ENCODE data around the gene CHRNG.

Gene CHRNG

DNA sequence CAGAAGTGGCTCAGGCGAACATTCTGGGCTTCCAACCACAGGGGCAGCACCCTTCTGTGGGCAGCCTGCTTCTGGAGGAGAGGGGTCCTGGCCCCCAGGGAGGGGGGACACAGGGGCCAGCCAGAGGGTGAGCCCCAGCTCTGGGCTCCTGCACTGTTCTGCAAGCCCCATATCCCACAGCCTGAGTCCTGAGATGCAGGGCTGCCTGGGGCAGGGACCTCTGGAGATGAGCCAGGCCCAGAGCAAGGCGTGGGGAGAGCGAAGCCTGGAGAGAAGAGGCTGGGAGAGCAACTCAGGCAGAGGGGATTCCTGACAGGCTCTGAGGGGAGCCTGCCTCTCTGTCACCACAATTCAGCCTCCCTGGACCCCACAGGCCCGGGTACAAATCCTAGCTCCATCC lies 32.8 kb upstream of the CHRNG start:
- no peak for DNase-seq (ENCODE audit: low read depth in 2 of 2)

DNA sequence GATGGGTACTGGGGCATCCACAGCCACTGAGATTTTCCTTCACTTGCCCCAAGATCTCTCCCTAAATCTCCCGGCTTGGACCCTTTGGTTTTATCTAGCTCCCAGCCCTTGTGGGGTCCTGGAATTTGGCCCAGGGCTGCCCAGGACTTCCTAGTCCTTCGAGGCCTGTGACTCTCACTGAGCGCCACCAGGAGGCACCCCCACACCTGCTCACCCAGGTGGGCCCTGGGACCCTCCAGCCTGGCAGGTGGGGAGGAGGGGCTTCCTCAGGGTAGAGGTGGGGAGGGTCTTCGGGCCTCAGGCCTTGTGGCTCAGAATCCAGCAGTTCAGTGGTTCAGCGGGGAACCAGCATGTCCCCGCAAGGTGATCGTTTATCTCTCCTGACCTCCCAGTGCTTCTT lies 31.2 kb upstream of the CHRNG start:
- DNase-seq (ENCODE audit: low read depth in 2 of 2), result no peak

DNA sequence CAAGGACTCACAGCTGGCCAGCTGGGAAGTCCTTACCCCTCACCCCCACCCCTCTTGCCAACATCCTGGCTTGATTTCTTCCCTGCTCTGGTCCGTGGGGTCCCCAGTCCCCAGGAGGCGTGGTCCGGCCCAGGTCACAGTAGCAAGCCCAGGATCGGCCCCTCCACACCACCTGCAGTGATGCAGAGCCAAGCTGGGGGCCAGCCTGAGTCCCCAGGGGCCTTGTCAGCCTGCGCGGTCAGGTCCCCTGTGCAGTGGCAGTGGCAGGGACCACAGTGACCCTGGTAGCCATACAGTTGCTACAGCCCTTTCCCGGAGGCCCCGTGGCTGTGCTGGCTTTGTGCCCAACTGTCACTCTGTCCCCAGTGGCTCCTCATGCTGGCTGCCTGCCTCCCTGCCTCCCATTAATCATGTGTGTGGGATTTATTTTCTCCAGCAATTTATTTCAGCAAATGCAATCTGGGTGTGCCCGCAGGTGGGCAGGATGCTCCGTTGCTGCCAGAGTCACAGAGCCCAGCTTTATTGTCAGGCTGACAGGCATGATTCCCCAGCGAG lies 28.1 kb upstream of the CHRNG start:
- DNase-seq (ENCODE audit: low read depth in 2 of 2), result no peak

DNA sequence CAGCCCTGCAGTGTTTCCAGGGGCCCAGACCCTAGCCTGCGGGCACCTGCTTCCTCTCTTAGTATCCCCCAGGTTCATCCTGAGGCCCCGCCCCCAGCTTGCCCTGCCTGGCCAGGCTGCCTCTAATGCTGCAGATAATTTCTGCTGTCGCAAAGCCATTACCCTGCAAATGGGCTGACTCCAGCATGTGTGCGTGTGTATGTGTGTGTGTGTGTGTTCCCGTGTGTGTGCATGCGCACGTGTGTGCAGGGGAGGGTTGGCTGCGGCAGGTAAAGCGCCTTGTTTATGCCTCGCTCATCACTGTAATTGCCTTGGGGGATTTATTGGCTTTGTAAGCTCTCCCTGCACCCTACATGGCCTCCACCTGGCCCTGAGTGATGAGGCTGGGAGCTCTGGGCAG lies 26.9 kb upstream of the CHRNG start:
- no peak for DNase-seq (ENCODE audit: low read depth in 2 of 2)

DNA sequence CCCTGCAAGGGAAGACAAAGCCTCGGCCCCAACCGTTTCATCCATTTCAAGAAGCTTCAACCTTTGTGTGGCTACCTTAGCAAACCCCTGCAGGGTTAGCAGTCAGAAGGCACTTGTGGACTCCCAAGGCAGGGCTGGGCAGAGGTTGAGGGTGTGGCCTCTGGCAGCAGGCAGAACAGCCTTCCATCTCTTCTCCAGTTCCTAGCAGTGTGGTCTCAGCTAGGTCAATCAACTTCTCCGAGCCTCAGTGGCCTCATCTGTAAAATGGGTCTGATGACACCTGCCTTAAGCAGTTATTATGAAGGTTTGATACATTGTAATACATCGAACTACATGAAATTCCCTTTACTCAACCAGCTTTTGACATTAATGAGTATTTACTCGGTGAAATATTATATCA lies 26.1 kb upstream of the CHRNG start:
- DNase-seq (ENCODE audit: low read depth in 2 of 2), result no peak

DNA sequence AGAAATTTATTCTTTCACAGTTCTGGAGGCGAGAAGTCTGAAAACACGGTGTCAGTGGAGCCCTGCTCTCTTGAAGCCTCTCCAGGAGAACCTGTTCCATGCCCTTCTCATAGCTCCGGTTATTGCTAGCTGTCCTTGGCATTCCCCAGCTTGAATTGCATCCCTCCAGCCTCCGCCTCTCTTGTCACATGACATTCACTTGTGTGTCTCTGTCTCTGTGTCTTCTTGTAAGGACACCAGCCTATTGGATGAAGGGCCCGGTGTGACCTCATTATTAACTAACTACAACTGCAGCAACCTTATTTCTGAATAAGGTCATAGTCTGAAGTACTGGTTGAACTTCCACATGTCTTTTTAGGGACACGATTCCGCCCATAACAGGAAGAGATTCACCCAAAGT lies 23.9 kb upstream of the CHRNG start:
- no peak for DNase-seq (ENCODE audit: low read depth in 2 of 2)

DNA sequence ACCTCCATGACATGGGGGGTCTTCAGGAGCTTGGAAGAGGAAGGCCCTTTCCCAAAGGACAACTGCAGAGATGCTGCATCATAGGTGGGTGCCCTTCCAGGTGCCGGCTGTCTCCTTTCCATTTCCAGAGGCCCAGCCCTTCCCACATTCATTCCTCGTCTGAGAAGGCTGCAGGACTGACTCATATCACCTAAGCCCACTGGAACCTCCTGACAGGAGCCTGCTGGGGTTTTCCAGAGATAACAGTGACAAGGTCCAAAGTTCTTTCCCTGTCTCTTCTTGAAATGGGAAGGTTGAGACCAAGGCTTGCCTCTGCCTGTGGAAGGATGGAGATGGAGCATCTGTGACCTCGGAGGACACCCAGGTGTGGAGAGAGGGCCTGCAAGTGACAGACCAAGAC lies 22.9 kb upstream of the CHRNG start:
- DNase-seq (ENCODE audit: low read depth in 2 of 2), result no peak

DNA sequence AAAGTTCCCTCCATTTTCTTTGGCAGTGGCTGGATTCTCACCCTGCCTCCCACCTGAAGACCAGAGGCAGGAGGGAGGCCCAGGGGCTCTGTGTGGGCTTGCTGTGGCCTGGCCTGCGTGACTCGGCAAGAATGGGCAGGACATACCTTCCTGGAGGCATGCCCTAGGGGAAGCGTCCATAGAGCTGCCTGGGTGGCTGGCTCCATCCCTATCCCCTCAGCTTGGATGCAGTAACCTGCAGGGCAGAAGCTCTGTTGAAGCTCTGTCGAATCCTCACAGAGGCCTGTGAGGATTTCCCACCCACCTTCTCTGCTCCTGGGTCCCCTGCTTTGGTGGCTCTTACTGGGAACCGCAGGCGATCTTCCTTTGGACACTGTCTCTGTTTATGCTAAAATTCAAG lies 20.6 kb upstream of the CHRNG start:
- DNase-seq (ENCODE audit: low read depth in 2 of 2), result no peak

DNA sequence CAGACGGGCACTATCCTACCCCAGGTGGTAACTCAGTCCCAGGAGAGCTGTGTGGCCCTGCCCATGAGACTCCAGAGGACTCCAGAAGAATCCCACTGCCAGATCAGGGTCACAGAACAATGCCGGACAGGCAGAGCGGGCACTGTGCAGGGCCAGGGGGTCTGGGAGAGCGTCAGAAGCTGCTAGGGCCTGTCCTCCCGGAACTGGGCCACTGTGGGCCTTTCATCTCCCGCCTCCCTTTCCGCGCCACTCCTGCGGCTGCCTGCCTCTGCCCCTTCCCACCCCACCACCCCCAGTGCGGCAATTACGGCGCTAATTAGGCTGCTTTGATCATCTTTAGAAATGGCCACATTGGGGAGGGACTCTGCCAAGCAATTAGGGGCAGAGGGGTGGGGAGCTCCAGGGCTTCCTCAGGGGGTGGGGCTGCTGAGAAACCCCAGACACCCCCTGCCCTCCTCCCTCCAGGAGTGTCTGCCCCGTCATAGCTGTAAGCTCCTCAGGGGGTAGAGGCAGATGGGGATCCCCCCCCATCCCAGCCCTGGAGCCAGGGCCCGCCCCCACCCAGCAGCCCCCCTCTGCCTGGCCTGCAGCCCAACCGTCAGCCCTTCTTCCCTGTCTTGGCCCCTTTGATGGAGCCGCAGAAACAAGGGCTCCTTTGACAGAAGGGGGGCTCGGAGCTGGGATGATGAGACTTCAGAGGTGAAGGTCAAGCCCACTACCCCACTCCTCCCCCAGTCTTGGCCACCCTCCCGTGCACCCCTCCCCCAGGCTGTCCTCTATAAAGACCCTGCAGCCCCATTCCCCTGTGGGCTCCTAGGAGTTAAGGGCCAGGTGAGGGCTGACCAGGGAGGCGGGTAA lies 19.7 kb upstream of the CHRNG start, which contains the start of gene PRSS56:
Gene PRSS56, plus strand, starts transcription at position 808 of the 858 bp plus-strand sequence. CDS start 211 bp downstream, outside the sequence.
- DNase-seq (ENCODE audit: low read depth in 2 of 2), result no peak

DNA sequence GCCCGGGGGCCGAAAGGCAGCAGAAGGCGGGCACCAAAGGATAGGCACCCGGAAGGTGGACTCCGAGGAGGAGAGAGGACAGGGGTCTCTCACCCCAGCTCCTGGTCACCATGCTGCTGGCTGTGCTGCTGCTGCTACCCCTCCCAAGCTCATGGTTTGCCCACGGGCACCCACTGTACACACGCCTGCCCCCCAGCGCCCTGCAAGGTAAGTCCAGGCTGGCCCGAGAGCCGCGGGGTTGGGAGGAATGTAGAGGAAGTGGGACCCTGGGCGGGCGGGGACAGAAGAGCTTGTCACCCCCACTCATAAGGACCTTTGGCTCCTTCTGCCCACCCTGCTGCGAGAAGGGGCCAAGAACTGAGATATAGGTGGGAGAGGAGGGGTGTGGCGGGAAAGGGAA lies 19.0 kb upstream of the CHRNG start:
- no peak for DNase-seq (ENCODE audit: low read depth in 2 of 2)

DNA sequence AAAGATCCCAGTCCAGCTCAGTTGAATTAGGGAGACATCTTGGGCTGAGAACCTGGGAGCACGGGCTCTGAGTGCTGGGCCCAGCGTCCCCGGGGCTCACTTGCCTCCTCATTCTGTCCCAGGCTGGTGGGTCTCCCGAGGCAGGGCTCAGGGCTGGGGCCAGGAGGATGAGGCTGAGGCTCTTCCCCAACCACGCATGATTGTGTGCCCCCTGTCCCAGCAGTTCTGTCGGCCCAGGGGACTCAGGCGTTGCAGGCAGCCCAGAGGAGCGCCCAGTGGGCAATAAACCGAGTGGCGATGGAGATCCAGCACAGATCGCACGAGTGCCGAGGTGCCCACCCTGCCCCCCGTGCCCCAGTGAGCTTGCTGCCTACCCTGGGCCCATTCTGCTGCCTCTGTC lies 18.4 kb upstream of the CHRNG start:
- no peak for DNase-seq (ENCODE audit: low read depth in 2 of 2)

DNA sequence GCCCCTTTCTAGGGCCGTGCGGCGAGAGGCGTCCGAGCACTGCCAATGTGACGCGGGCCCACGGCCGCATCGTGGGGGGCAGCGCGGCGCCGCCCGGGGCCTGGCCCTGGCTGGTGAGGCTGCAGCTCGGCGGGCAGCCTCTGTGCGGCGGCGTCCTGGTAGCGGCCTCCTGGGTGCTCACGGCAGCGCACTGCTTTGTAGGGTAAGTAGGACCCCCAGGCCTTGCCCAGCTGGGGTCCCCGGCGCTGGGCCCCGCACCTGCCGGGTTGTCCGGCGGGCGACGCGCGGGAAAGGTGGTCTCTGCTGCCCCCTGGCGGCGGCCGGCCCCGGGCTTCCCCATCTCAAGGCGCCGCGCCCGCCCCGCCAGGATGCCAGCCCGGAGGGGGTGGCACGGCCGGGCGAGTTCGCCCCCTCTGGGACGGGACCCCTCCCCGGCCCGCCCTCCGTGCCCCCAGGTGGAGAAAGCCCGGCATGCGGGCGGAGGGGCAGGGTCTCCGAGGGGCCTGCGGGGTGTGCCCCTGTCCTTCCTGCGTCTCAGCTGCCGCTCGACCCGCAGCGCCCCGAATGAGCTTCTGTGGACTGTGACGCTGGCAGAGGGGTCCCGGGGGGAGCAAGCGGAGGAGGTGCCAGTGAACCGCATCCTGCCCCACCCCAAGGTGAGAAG lies 17.4 kb upstream of the CHRNG start:
- DNase-seq (ENCODE audit: low read depth in 2 of 2), result peak; percentile 32 to 52

DNA sequence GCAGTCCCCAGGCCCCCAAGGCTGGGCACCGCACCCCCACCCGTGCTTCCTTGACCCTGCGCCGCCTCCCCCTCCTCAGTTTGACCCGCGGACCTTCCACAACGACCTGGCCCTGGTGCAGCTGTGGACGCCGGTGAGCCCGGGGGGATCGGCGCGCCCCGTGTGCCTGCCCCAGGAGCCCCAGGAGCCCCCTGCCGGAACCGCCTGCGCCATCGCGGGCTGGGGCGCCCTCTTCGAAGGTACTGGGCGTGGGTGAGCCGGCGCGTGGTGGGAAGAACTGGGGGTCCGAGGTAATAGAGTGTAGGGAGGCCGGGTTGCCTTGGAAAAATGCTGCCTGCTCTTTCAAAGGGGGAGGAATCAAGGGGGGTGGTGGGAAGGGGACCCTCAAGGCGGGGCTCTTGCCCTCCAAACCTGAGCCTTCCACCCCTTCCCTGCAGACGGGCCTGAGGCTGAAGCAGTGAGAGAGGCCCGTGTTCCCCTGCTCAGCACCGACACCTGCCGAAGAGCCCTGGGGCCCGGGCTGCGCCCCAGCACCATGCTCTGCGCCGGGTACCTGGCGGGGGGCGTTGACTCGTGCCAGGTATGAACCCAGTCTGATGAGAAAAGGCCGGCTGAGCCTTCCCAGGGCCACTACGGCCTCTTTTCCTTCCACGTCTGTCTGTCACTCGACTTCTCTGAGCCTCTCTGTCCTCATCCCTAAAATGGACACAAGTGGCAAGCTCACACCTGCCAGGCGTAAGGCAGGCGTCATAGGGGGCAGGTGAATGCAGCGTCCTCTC lies 16.7 kb upstream of the CHRNG start:
- no peak for DNase-seq (ENCODE audit: low read depth in 2 of 2)

DNA sequence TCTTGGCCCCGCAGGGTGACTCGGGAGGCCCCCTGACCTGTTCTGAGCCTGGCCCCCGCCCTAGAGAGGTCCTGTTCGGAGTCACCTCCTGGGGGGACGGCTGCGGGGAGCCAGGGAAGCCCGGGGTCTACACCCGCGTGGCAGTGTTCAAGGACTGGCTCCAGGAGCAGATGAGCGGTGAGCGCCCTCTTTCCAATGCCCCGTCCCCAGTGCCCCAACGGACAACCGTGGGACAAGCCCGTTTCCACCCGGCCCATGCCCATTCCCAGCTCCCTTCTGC lies 16.1 kb upstream of the CHRNG start:
- DNase-seq (ENCODE audit: low read depth in 2 of 2), result no peak

DNA sequence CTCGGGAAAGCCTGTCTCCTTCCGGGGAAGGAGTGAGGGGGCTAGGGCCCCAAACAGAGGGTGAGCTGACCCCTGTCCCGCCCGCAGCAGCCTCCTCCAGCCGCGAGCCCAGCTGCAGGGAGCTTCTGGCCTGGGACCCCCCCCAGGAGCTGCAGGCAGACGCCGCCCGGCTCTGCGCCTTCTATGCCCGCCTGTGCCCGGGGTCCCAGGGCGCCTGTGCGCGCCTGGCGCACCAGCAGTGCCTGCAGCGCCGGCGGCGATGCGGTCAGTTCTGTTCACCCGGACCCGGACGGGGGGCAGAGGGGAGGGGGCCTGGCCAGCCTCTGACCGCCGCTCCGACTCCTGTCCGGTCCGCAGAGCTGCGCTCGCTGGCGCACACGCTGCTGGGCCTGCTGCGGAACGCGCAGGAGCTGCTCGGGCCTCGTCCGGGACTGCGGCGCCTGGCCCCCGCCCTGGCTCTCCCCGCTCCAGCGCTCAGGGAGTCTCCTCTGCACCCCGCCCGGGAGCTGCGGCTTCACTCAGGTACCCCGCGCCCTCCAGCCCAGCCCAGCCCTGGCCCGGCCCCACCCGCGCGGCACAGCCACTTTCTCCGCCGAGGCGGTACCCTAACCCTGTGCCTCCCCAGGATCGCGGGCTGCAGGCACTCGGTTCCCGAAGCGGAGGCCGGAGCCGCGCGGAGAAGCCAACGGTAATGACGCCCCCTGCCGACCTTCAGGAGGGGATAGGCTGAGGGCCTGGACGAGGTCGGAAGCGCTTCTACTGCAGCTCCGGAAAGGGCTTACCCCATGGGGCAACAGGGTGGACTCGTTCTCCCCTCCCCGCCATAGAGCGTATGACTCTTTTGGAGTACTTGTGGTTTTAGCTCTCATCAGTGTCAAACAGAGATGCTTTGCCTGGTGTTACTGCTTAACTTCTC lies 15.6 kb upstream of the CHRNG start:
- no peak for DNase-seq (ENCODE audit: low read depth in 2 of 2)

DNA sequence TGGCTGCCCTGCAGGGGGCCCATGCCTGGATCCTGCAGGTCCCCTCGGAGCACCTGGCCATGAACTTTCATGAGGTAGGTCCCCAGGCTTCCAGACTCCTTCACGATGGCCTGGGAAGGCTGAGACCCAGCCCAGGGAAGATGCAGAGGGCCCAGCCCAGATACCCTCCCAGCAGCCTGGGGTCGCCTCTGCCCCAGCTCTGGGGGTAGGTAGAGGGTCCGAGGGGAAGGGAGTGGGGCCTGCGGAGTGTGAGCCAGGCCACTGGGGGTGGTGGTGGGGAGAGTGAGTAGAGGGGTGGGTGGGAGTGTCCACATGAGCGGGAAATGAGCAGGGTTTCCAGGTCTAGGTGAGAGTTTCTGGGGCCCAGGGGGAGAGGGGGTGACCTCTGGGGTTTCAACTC lies 14.7 kb upstream of the CHRNG start:
- DNase-seq (ENCODE audit: low read depth in 2 of 2), result no peak

DNA sequence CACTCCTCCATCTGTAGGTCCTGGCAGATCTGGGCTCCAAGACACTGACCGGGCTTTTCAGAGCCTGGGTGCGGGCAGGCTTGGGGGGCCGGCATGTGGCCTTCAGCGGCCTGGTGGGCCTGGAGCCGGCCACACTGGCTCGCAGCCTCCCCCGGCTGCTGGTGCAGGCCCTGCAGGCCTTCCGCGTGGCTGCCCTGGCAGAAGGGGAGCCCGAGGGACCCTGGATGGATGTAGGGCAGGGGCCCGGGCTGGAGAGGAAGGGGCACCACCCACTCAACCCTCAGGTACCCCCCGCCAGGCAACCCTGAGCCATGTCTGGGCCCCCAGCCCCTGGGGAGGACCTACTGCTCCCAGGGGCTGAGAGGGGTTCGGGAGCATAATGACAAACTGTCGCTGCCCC lies 14.3 kb upstream of the CHRNG start:
- no peak for DNase-seq (ENCODE audit: low read depth in 2 of 2)

DNA sequence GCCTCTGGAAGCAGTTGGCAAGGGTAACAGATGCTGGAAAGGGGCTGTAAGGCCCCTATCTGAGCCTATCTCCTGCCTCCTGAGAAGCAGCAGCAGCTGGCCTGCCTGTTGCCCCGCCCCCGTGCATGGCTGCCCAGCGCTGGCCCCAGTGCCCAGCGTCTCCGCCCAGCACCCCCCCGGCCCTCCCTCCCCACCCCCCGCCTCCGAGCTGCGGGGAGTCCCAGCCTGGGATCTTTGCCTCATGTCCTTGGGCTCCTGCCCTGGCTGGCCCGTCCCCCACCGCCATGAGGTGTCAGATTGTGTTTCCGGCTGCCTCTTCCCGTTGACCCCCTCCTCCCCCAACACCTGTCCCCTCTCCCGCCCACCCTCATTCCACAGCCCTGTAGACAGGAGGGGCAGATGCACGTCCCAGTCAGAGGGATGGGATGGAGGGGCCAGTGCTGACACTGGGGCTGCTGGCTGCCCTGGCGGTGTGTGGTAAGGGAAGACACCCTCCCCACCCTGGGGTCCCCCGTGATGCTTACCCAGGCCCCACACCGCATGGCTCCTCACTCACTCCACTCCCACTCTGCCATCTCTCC lies 13.6 kb upstream of the CHRNG start, which contains the start of gene CHRND:
Gene CHRND, plus strand, starts transcription at position 370 of the 581 bp plus-strand sequence. Its CDS starts 56 bp downstream, at position 426.
- DNase-seq (ENCODE audit: low read depth in 2 of 2), result no peak

DNA sequence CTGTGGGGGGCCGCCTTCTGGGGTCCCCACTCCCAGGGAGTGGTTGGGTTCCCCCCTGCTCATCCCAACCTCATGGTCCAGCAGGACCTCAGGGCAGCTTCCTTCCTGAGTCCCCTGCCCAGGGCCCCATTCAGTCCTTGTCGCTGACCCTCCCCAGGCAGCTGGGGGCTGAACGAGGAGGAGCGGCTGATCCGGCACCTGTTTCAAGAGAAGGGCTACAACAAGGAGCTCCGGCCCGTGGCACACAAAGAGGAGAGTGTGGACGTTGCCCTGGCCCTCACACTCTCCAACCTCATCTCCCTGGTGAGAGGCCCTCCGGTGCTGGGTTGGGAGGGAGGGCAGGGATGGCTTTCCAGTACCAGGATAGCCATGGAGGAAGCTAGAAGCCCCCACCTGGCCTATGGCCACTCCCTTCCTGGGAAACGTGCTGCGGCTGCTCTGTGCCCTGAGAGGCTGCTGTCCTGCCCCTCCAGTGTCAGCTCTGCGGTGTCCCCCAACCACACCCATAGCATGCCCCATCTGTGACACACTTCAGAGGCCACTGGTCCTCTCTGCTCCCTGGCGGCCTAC lies 13.0 kb upstream of the CHRNG start:
- no peak for DNase-seq (ENCODE audit: low read depth in 2 of 2)

DNA sequence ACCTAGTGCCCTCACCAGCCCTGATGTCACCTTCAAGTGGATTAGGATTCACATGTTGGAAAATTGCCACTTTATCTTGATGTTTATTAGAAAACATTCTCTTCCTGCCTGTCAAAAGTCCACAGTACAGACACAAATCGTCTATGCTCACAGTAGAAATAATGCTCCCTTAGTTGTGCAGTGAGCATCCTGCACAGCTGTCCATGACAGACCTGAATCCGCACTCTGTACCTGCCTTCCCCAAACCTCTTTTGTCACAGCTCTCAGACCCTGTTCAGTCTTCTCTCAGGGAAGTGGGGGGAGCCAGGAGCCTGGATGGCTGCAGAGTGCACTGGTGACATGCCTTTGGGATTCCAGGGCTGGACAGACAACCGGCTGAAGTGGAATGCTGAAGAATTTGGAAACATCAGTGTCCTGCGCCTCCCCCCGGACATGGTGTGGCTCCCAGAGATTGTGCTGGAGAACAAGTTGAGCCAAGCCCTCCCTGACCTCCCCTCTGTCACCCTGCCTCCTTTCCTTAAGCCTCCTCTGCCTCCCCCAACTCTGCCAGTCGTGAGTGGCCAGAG lies 11.5 kb upstream of the CHRNG start:
- no peak for DNase-seq (ENCODE audit: low read depth in 2 of 2)
